Tibial artery (tissue), 4 donors: Measurements from ENCODE around the gene MGMT.

Source experiments
- DNase-seq, 2 donors: peaks; one replicate each; pipeline ENCODE4 v3.0.0-alpha.2; 2019
- H3K27ac ChIP-seq, 2 donors: fragments of 200-600 bp; sonication (generic) in 1 of 2; 1 replicate in 1 of 2; 2 replicates in 1 of 2; pipeline ENCODE4 v1.5.1; 2018 to 2019; ENCODE audit warnings: mild to moderate bottlenecking in 1 of 2
- H3K27me3 ChIP-seq, 2 donors: fragments of 200-600 bp; sonication (generic) in 1 of 2; one replicate each; pipeline versions ENCODE4 v1.5.1 to v1.6.0; 2016 to 2019
- H3K36me3 ChIP-seq, 3 donors: fragments of 200-600 bp; sonication (generic) in 2 of 3; one replicate each; pipeline ENCODE4 v1.5.1; 2016 to 2019; ENCODE audit warnings: mild to moderate bottlenecking in 2 of 3
- H3K4me1 ChIP-seq, 4 donors: fragments of 200-600 bp; sonication (generic) in 2 of 4; 1 replicate in 3 of 4; 2 replicates in 1 of 4; pipeline ENCODE4 v1.5.1; 2016 to 2019
- H3K4me3 ChIP-seq, 2 donors: fragments of 200-600 bp; sonication (generic) in 1 of 2; 1 replicate in 1 of 2; 2 replicates in 1 of 2; pipeline ENCODE4 v1.5.1; 2018 to 2019; ENCODE audit warnings: mild to moderate bottlenecking in 2 of 2
- H3K9me3 ChIP-seq, 3 donors: fragments of 200-600 bp; sonication (generic) in 1 of 3; one replicate each; pipeline ENCODE4 v1.5.1; 2016 to 2019
- CTCF ChIP-seq, 2 experiments: fragments of 200-600 bp in 1 of 2; fragments of 450-650 bp in 1 of 2; IDR thresholded peaks; one replicate each; pipeline ENCODE4 v1.5.1; 2017 to 2019; ENCODE audit warnings: antibody characterized with exemption in 2 of 2, mild to moderate bottlenecking in 1 of 2, moderate library complexity in 1 of 2
- intact Hi-C: fragments of 100-400 bp; cut with DNase I; formaldehyde crosslinking; loops from one replicate; pipeline ENCODE4 v1.15.0; 2023; ENCODE audit warnings: low total_unique reads

The MGMT gene

GRCh38 chr10:129562487-129562886 is 95.4 kb downstream of the MGMT start:
- Histone ChIP-seq H3K36me3 (peaks cover 0 to 11% (median 0%) of the 10 kb centered on the region in 3 donors), H3K9me3 (no peaks in the 10 kb centered on the region), H3K27ac (no peak overlapping the region), H3K4me3 (no peak overlapping the region), H3K27me3 (no peaks in the 10 kb centered on the region), H3K4me1 (no peaks in the 10 kb centered on the region)
- intact Hi-C loops: no loop called here
- TF ChIP-seq CTCF (IDR thresholded peaks at IDR 0.05): no peak
- DNase-seq: no peak

- intact Hi-C loops: no loop called here
- H3K4me3 ChIP-seq: no peak overlapping the region
These were observed 97.9 kb downstream of the MGMT start for GRCh38 chr10:129564923-129565322.

GRCh38 chr10:129568583-129569344 is 101.7 kb downstream of the MGMT start:
- H3K27me3 ChIP-seq: no peaks in the 10 kb centered on the region
- no peak overlapping the region for H3K4me3 ChIP-seq
- intact Hi-C loops: no loop called here
- H3K4me1 ChIP-seq: no peaks in the 10 kb centered on the region
- no peak for TF ChIP-seq CTCF (IDR thresholded peaks at IDR 0.05)
- H3K36me3 ChIP-seq: peaks cover 0 to 11% (median 0%) of the 10 kb centered on the region in 3 donors
- no peak for DNase-seq
- no peak overlapping the region for H3K27ac ChIP-seq
- no peaks in the 10 kb centered on the region for H3K9me3 ChIP-seq

More at GRCh38 chr10:129564923-129565322, 97.9 kb downstream of the MGMT start:
- H3K27ac ChIP-seq: no peak overlapping the region
- H3K27me3 ChIP-seq: no peaks in the 10 kb centered on the region
- H3K4me1 ChIP-seq: no peaks in the 10 kb centered on the region
- DNase-seq: no peak
- peaks cover 0 to 11% (median 0%) of the 10 kb centered on the region in 3 donors for H3K36me3 ChIP-seq
- no peak for TF ChIP-seq CTCF (IDR thresholded peaks at IDR 0.05)
- H3K9me3 ChIP-seq: no peaks in the 10 kb centered on the region

GRCh38 chr10:129570185-129570584 is 103.1 kb downstream of the MGMT start:
- Histone ChIP-seq H3K36me3 (peaks cover 0 to 11% (median 0%) of the 10 kb centered on the region in 3 donors), H3K27ac (no peak overlapping the region), H3K4me3 (no peak overlapping the region), H3K27me3 (no peaks in the 10 kb centered on the region), H3K9me3 (no peaks in the 10 kb centered on the region), H3K4me1 (no peaks in the 10 kb centered on the region)
- DNase-seq: no peak
- intact Hi-C loops: no loop called here
- TF ChIP-seq CTCF (IDR thresholded peaks at IDR 0.05): no peak

- Histone ChIP-seq H3K4me1 (no peaks in the 10 kb centered on the region), H3K9me3 (peaks cover 0 to 4% (median 0%) of the 10 kb centered on the region in 3 donors), H3K27me3 (no peaks in the 10 kb centered on the region), H3K27ac (no peak overlapping the region), H3K4me3 (no peak overlapping the region), H3K36me3 (peaks cover 0 to 3% (median 0%) of the 10 kb centered on the region in 3 donors)
- TF ChIP-seq CTCF (IDR thresholded peaks at IDR 0.05): no peak
- intact Hi-C loops: no loop called here
- DNase-seq: no peak
These were observed 112.2 kb downstream of the MGMT start for GRCh38 chr10:129579228-129579627.
